OCI-LY1 (cell line): ENCODE results near the gene CBR3.

Source experiments
- H2AFZ ChIP-seq: fragments of 200-600 bp; sonication (generic), shearing (Covaris generic); 2 replicates; pipeline ENCODE4 v1.6.0; 2014; ENCODE audit warnings: antibody characterized with exemption, mild to moderate bottlenecking, low read length
- H3F3A ChIP-seq: fragments of 200-600 bp; sonication (generic), shearing (Covaris generic); 2 replicates; pipeline ENCODE4 v1.6.0; 2014; ENCODE audit warnings: mild to moderate bottlenecking, antibody characterized with exemption, low read length, moderate library complexity; ENCODE audit not compliant: insufficient read depth
- H3K27ac ChIP-seq: fragments of 200-600 bp; sonication (generic); 2 replicates; pipeline ENCODE4 v1.5.1; 2014; ENCODE audit warnings: low read length, mixed run types, mild to moderate bottlenecking, low read depth; ENCODE audit not compliant: poor library complexity, severe bottlenecking
- H3K27me3 ChIP-seq: fragments of 200-600 bp; sonication (generic); 2 replicates; pipeline ENCODE4 v1.6.0; 2014; ENCODE audit warnings: antibody characterized with exemption, mild to moderate bottlenecking, low read length, moderate library complexity; ENCODE audit not compliant: insufficient read depth
- H3K36me3 ChIP-seq: fragments of 200-600 bp; sonication (generic); 2 replicates; pipeline ENCODE4 v1.6.1; 2014; ENCODE audit warnings: mild to moderate bottlenecking, antibody characterized with exemption, low read length, moderate library complexity, mixed read lengths; ENCODE audit not compliant: insufficient read depth
- H3K4me1 ChIP-seq: fragments of 200-600 bp; sonication (generic); 2 replicates; pipeline ENCODE4 v1.5.1; 2014; ENCODE audit warnings: mild to moderate bottlenecking, low read length, moderate library complexity; ENCODE audit not compliant: insufficient read depth, severe bottlenecking
- H3K4me2 ChIP-seq: fragments of 200-600 bp; sonication (generic), shearing (Covaris generic); 2 replicates; pipeline ENCODE4 v1.6.1; 2014; ENCODE audit warnings: low read length
- H3K4me3 ChIP-seq: fragments of 200-600 bp; sonication (generic); 2 replicates; pipeline ENCODE4 v1.5.1; 2014; ENCODE audit warnings: low read length, low read depth, mild to moderate bottlenecking, mixed read lengths; ENCODE audit not compliant: poor library complexity, severe bottlenecking
- H3K79me2 ChIP-seq: fragments of 200-600 bp; shearing (Covaris generic); 2 replicates; pipeline ENCODE4 v1.6.1; 2016; ENCODE audit warnings: mixed run types, low read length, mixed read lengths; ENCODE audit not compliant: insufficient read depth
- H3K9ac ChIP-seq: fragments of 200-600 bp; sonication (generic), shearing (Covaris generic); 2 replicates; pipeline ENCODE4 v1.6.1; 2014; ENCODE audit warnings: mild to moderate bottlenecking, low read length, mixed read lengths
- H3K9me2 ChIP-seq: fragments of 200-600 bp; sonication (generic), shearing (Covaris generic); 2 replicates; pipeline ENCODE4 v1.6.1; 2014; ENCODE audit warnings: low read depth, mild to moderate bottlenecking, low read length, mixed read lengths
- H3K9me3 ChIP-seq: fragments of 200-600 bp; shearing (Covaris generic); 2 replicates; pipeline ENCODE4 v1.6.1; 2014; ENCODE audit warnings: low read length, mixed read lengths
- H4K20me1 ChIP-seq: fragments of 200-600 bp; sonication (generic), shearing (Covaris generic); 2 replicates; pipeline ENCODE4 v1.6.0; 2016; ENCODE audit warnings: mild to moderate bottlenecking, low read length; ENCODE audit not compliant: insufficient read depth
- CTCF ChIP-seq: fragments of 200-600 bp; sonication (generic), shearing (Covaris generic); IDR thresholded peaks from 2 replicates; pipeline ENCODE4 v1.5.1; 2017; ENCODE audit warnings: mild to moderate bottlenecking, antibody characterized with exemption, low read length, moderate library complexity, mixed read lengths
- EZH2 ChIP-seq: fragments of 200-600 bp; sonication (generic), shearing (Covaris generic); IDR thresholded peaks from 2 replicates; pipeline ENCODE4 v1.8.0; 2017; ENCODE audit warnings: borderline replicate concordance, mixed run types, mild to moderate bottlenecking, antibody characterized with exemption, low read length, moderate library complexity, mixed read lengths

Gene CBR3

GRCh38 chr21:36156815-36157670 is 22.2 kb downstream of the CBR3 start, which contains the start of gene DOP1B:
DOP1B (plus strand) TSS chr21:36156824; CDS start chr21:36164734, 7,910 bp downstream.
- Histone ChIP-seq H3K4me3 (peak within 1 kb of the TSS; percentile 67), H3K4me2 (peak within 1 kb of the TSS; percentile 86), H3K9ac (peak within 1 kb of the TSS; percentile 60), H2AFZ (no peak within 1 kb of the TSS), H3K9me3 (no peaks in the 10 kb centered on the region), H4K20me1 (no peaks in the 10 kb centered on the region), H3K9me2 (no peaks in the 10 kb centered on the region), H3K27ac (no peak within 1 kb of the TSS), H3K36me3 (no peaks in the 10 kb centered on the region), H3K79me2 (no peaks in the 10 kb centered on the region), H3K27me3 (no peaks in the 10 kb centered on the region), H3F3A (no peaks in the 10 kb centered on the region), H3K4me1 (peaks cover 18% of the 10 kb centered on the region)
- TF ChIP-seq CTCF: no peak

GRCh38 chr21:36159356-36159921 is 24.6 kb downstream of the CBR3 start:
- H3K9me3 ChIP-seq: no peaks in the 10 kb centered on the region
- H3K79me2 ChIP-seq: no peaks in the 10 kb centered on the region
- peaks cover 21% of the 10 kb centered on the region for H3K4me1 ChIP-seq
- TF ChIP-seq CTCF (no peak), EZH2 (no peak)
- no peaks in the 10 kb centered on the region for H3K36me3 ChIP-seq
- no peak overlapping the region for H3K9ac ChIP-seq
- no peaks in the 10 kb centered on the region for H4K20me1 ChIP-seq
- no peaks in the 10 kb centered on the region for H3K9me2 ChIP-seq
- no peak overlapping the region for H3K4me2 ChIP-seq
- H3K27ac ChIP-seq: no peak overlapping the region
- no peak overlapping the region for H2AFZ ChIP-seq
- H3F3A ChIP-seq: no peaks in the 10 kb centered on the region
- no peak overlapping the region for H3K4me3 ChIP-seq
- no peaks in the 10 kb centered on the region for H3K27me3 ChIP-seq

- no peak for TF ChIP-seq EZH2
- no peak for TF ChIP-seq CTCF
Observed at GRCh38 chr21:36160850-36161178, 25.9 kb downstream of the CBR3 start.

More at GRCh38 chr21:36160850-36161178, 25.9 kb downstream of the CBR3 start:
- no peaks in the 10 kb centered on the region for H3K27me3 ChIP-seq
- H3K4me2 ChIP-seq: no peak overlapping the region
- H3K9me3 ChIP-seq: no peaks in the 10 kb centered on the region
- no peaks in the 10 kb centered on the region for H3K9me2 ChIP-seq
- peaks cover 18% of the 10 kb centered on the region for H3K4me1 ChIP-seq
- no peak overlapping the region for H3K9ac ChIP-seq
- H2AFZ ChIP-seq: no peak overlapping the region
- no peaks in the 10 kb centered on the region for H4K20me1 ChIP-seq
- H3K36me3 ChIP-seq: no peaks in the 10 kb centered on the region
- no peak overlapping the region for H3K4me3 ChIP-seq
- no peaks in the 10 kb centered on the region for H3F3A ChIP-seq
- no peak overlapping the region for H3K27ac ChIP-seq
- H3K79me2 ChIP-seq: no peaks in the 10 kb centered on the region
